ENCODE results near the gene TMCO2.

DNA sequence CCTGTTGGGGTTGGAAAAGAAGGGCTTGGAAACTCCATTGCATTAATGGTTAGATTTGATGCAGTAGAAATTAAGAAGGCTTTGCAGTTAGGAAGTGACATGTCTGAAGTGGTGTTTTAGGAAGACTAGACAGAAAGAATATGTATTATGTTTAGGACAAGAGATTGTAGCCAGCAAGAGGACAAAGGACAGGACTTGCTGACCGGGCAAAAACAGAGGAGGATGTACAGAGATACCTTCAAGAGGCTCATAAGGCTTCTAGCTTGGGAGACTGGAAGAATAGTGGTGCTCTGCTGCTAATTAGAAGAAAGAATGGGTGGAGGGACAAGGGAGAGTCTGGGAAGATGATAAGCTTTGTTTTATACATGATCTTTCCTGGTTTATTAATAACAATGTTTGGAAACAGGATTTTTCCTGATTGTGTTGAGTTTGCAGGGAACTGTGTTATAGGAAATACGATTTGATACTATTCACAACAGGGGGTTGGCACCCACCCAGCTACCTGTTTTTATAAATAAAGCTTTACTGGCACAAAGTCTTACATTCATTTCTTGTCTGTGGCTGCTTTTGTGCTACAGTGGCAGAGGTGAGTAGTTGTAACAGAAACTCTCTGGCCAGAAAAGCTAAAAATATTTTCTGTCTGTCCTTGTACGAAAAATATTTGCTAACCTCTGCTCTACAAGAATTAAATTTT, 37.1 kb upstream of the TMCO2 start:
- TF ChIP-seq, protein P1, sequence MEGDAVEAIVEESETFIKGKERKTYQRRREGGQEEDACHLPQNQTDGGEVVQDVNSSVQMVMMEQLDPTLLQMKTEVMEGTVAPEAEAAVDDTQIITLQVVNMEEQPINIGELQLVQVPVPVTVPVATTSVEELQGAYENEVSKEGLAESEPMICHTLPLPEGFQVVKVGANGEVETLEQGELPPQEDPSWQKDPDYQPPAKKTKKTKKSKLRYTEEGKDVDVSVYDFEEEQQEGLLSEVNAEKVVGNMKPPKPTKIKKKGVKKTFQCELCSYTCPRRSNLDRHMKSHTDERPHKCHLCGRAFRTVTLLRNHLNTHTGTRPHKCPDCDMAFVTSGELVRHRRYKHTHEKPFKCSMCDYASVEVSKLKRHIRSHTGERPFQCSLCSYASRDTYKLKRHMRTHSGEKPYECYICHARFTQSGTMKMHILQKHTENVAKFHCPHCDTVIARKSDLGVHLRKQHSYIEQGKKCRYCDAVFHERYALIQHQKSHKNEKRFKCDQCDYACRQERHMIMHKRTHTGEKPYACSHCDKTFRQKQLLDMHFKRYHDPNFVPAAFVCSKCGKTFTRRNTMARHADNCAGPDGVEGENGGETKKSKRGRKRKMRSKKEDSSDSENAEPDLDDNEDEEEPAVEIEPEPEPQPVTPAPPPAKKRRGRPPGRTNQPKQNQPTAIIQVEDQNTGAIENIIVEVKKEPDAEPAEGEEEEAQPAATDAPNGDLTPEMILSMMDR (IDR thresholded peaks at IDR 0.05): no peak
- no peak for TF ChIP-seq POLR2A (IDR thresholded peaks at IDR 0.05)
